ENCODE results near the gene UQCC2. TPM values are rescaled to one million over a fixed set of nuclear protein-coding genes. Genes with fewer than 3 reads are reported as not detected.
A peak's percentile ranks its signal among the peaks of the same experiment; 100 is the strongest.

The UQCC2 gene
- total and polyA plus RNA-seq, 4 donors = 14.7 to 48.2 (median 21.8) TPM

DNA sequence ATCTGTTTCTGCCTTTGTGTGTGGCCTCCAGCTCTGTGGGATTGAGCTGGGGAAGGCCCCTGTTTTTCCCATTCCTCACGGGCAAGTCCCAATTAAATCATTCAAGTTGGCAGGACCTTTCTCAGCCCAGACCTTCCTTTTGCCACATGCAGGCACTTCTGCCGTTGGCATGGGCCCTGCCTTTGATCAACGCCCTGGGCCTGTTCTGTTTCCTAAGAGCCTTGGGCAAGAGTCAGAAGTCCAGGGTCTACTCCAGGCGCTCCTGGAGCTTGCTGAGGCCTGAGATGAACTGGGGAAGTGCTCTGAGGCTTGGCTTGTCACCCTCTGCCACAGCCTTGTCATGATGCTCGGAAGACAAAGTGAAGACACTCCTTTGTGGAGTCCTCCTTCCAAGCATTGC is 28.1 kb upstream of the UQCC2 start:
- 86 to 93% methylated on average over 5 of the region's 5 CpGs for WGBS, 2 donors
- intact Hi-C loops (cut with DNase I) = no loop called here
- Histone ChIP-seq H3K4me1 (ENCODE audit: control insufficient read depth in 1 of 2, insufficient read depth in 2 of 2, low read length in 2 of 2) (no peaks in the 10 kb centered on the region), H3K9me3 (ENCODE audit: control insufficient read depth, low read length) (no peaks in the 10 kb centered on the region), H3K27ac (ENCODE audit: low read depth in 1 of 2, low read length in 2 of 2) (no peak overlapping the region), H3K36me3 (ENCODE audit: control insufficient read depth in 1 of 2, insufficient read depth in 2 of 2, low read length in 1 of 2) (no peaks in the 10 kb centered on the region), H3K4me3 (ENCODE audit: low read length in 2 of 2) (no peak overlapping the region), H3K27me3 (ENCODE audit: control insufficient read depth in 1 of 2, insufficient read depth in 2 of 2, low read length in 1 of 2) (no peaks in the 10 kb centered on the region)
- DNase-seq = no peak
- no peak for ATAC-seq (ENCODE audit: low FRiP score)

GRCh38 chr6:33738879-33739278 is 27.4 kb upstream of the UQCC2 start:
- no peaks in the 10 kb centered on the region for H3K27me3 ChIP-seq (ENCODE audit: control insufficient read depth in 1 of 2, insufficient read depth in 2 of 2, low read length in 1 of 2)
- no peak overlapping the region for H3K4me3 ChIP-seq (ENCODE audit: low read length in 2 of 2)
- no peaks in the 10 kb centered on the region for H3K36me3 ChIP-seq (ENCODE audit: control insufficient read depth in 1 of 2, insufficient read depth in 2 of 2, low read length in 1 of 2)
- no peak overlapping the region for H3K27ac ChIP-seq (ENCODE audit: low read depth in 1 of 2, low read length in 2 of 2)
- H3K9me3 ChIP-seq (ENCODE audit: control insufficient read depth, low read length) = no peaks in the 10 kb centered on the region
- ATAC-seq (ENCODE audit: low FRiP score) (no peak), DNase-seq (no peak)
- no peaks in the 10 kb centered on the region for H3K4me1 ChIP-seq (ENCODE audit: control insufficient read depth in 1 of 2, insufficient read depth in 2 of 2, low read length in 2 of 2)
- WGBS, 2 donors = 94 to 97% methylated on average over 5 of the region's 5 CpGs
- intact Hi-C loops (cut with DNase I) = no loop called here

- Histone ChIP-seq H3K36me3 (ENCODE audit: control insufficient read depth in 1 of 2, insufficient read depth in 2 of 2, low read length in 1 of 2) (no peaks in the 10 kb centered on the region), H3K27me3 (ENCODE audit: control insufficient read depth in 1 of 2, insufficient read depth in 2 of 2, low read length in 1 of 2) (no peaks in the 10 kb centered on the region), H3K9me3 (ENCODE audit: control insufficient read depth, low read length) (no peaks in the 10 kb centered on the region), H3K4me1 (ENCODE audit: control insufficient read depth in 1 of 2, insufficient read depth in 2 of 2, low read length in 2 of 2) (no peaks in the 10 kb centered on the region), H3K4me3 (ENCODE audit: low read length in 2 of 2) (no peak overlapping the region), H3K27ac (ENCODE audit: low read depth in 1 of 2, low read length in 2 of 2) (no peak overlapping the region)
- ATAC-seq (ENCODE audit: low FRiP score) = no peak
- no peak for DNase-seq
- intact Hi-C loops (cut with DNase I) = no loop called here
- 87 to 95% methylated on average over 9 of the region's 9 CpGs for WGBS, 2 donors
Observed at GRCh38 chr6:33738153-33738552, 26.7 kb upstream of the UQCC2 start.

GRCh38 chr6:33737267-33738026 is 25.9 kb upstream of the UQCC2 start:
- no peaks in the 10 kb centered on the region for H3K27me3 ChIP-seq (ENCODE audit: control insufficient read depth in 1 of 2, insufficient read depth in 2 of 2, low read length in 1 of 2)
- ATAC-seq (ENCODE audit: low FRiP score) (no peak), DNase-seq (no peak)
- no peaks in the 10 kb centered on the region for H3K36me3 ChIP-seq (ENCODE audit: control insufficient read depth in 1 of 2, insufficient read depth in 2 of 2, low read length in 1 of 2)
- H3K4me3 ChIP-seq (ENCODE audit: low read length in 2 of 2) = no peak overlapping the region
- no peaks in the 10 kb centered on the region for H3K4me1 ChIP-seq (ENCODE audit: control insufficient read depth in 1 of 2, insufficient read depth in 2 of 2, low read length in 2 of 2)
- 63 to 66% methylated on average over 15 of the region's 15 CpGs for WGBS, 2 donors
- H3K27ac ChIP-seq (ENCODE audit: low read depth in 1 of 2, low read length in 2 of 2) = no peak overlapping the region
- intact Hi-C loops (cut with DNase I) = no loop called here
- no peaks in the 10 kb centered on the region for H3K9me3 ChIP-seq (ENCODE audit: control insufficient read depth, low read length)

GRCh38 chr6:33735216-33735615 is 23.7 kb upstream of the UQCC2 start:
- DNase-seq = peak in 1 of 2 donors; percentile 32
- Histone ChIP-seq H3K36me3 (ENCODE audit: control insufficient read depth in 1 of 2, insufficient read depth in 2 of 2, low read length in 1 of 2) (no peaks in the 10 kb centered on the region), H3K4me3 (ENCODE audit: low read length in 2 of 2) (no peak overlapping the region), H3K4me1 (ENCODE audit: control insufficient read depth in 1 of 2, insufficient read depth in 2 of 2, low read length in 2 of 2) (no peaks in the 10 kb centered on the region), H3K27me3 (ENCODE audit: control insufficient read depth in 1 of 2, insufficient read depth in 2 of 2, low read length in 1 of 2) (no peaks in the 10 kb centered on the region), H3K27ac (ENCODE audit: low read depth in 1 of 2, low read length in 2 of 2) (no peak overlapping the region), H3K9me3 (ENCODE audit: control insufficient read depth, low read length) (no peaks in the 10 kb centered on the region)
- 85 to 90% methylated on average over 18 of the region's 18 CpGs for WGBS, 2 donors
- ATAC-seq (ENCODE audit: low FRiP score) = no peak
- intact Hi-C loops (cut with DNase I) = no loop called here

DNA sequence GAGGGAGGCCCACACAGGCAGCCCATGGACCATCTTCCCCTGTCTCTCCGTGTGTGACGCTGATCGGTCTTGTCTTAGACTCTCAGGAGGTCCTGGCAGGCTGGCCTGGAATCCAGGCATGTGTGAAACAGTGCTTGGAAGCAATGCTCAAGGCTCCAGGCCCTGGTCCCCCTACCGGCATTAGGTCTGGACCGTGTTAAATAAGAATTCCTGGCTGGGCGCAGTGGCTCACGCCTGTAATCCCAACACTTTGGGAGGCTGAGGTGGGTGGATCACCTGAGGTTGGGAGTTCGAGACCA is 22.2 kb upstream of the UQCC2 start:
- DNase-seq (no peak), ATAC-seq (ENCODE audit: low FRiP score) (no peak)
- H3K36me3 ChIP-seq (ENCODE audit: control insufficient read depth in 1 of 2, insufficient read depth in 2 of 2, low read length in 1 of 2) = no peaks in the 10 kb centered on the region
- 89 to 97% methylated on average over 8 of the region's 8 CpGs for WGBS, 2 donors
- intact Hi-C loops (cut with DNase I) = no loop called here
- no peaks in the 10 kb centered on the region for H3K4me1 ChIP-seq (ENCODE audit: control insufficient read depth in 1 of 2, insufficient read depth in 2 of 2, low read length in 2 of 2)
- H3K27me3 ChIP-seq (ENCODE audit: control insufficient read depth in 1 of 2, insufficient read depth in 2 of 2, low read length in 1 of 2) = no peaks in the 10 kb centered on the region
- no peaks in the 10 kb centered on the region for H3K9me3 ChIP-seq (ENCODE audit: control insufficient read depth, low read length)
- H3K4me3 ChIP-seq (ENCODE audit: low read length in 2 of 2) = no peak overlapping the region
- H3K27ac ChIP-seq (ENCODE audit: low read depth in 1 of 2, low read length in 2 of 2) = no peak overlapping the region

- ATAC-seq (ENCODE audit: low FRiP score) (no peak), DNase-seq (peak in 1 of 2 donors; percentile 12)
- 87% methylated on average over 13 of the region's 13 CpGs for WGBS, 2 donors
- Histone ChIP-seq H3K27me3 (ENCODE audit: control insufficient read depth in 1 of 2, insufficient read depth in 2 of 2, low read length in 1 of 2) (no peaks in the 10 kb centered on the region), H3K9me3 (ENCODE audit: control insufficient read depth, low read length) (no peaks in the 10 kb centered on the region), H3K4me1 (ENCODE audit: control insufficient read depth in 1 of 2, insufficient read depth in 2 of 2, low read length in 2 of 2) (no peaks in the 10 kb centered on the region), H3K27ac (ENCODE audit: low read depth in 1 of 2, low read length in 2 of 2) (no peak overlapping the region), H3K36me3 (ENCODE audit: control insufficient read depth in 1 of 2, insufficient read depth in 2 of 2, low read length in 1 of 2) (no peaks in the 10 kb centered on the region), H3K4me3 (ENCODE audit: low read length in 2 of 2) (no peak overlapping the region)
- intact Hi-C loops (cut with DNase I) = no loop called here
Observed at GRCh38 chr6:33732817-33733708, 21.6 kb upstream of the UQCC2 start.

DNA sequence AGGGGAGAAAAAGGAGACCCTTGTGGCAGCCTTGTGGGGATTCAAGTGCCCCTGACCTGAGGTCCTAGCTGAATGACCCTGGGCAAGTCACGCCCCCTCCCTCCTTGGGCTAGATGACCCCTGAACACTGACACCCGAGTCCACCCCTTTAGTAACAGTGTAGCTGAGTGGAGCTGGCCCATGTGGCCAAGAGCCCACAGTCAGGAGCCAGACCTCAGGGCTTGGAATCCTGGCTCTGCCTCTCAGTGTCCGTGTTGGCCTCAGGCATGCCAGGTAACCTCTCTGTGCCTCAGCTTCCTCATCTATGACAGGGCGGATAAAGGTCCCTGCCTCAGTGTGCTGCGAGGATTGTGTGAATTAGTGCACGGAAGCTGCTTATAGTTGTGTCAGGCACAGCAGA is 20.9 kb upstream of the UQCC2 start:
- intact Hi-C loops (cut with DNase I) = no loop called here
- H3K36me3 ChIP-seq (ENCODE audit: control insufficient read depth in 1 of 2, insufficient read depth in 2 of 2, low read length in 1 of 2) = no peaks in the 10 kb centered on the region
- no peaks in the 10 kb centered on the region for H3K9me3 ChIP-seq (ENCODE audit: control insufficient read depth, low read length)
- H3K27me3 ChIP-seq (ENCODE audit: control insufficient read depth in 1 of 2, insufficient read depth in 2 of 2, low read length in 1 of 2) = no peaks in the 10 kb centered on the region
- no peak overlapping the region for H3K4me3 ChIP-seq (ENCODE audit: low read length in 2 of 2)
- no peak overlapping the region for H3K27ac ChIP-seq (ENCODE audit: low read depth in 1 of 2, low read length in 2 of 2)
- ATAC-seq (ENCODE audit: low FRiP score) (no peak), DNase-seq (no peak)
- WGBS, 2 donors = 89 to 90% methylated on average over 6 of the region's 6 CpGs
- H3K4me1 ChIP-seq (ENCODE audit: control insufficient read depth in 1 of 2, insufficient read depth in 2 of 2, low read length in 2 of 2) = no peaks in the 10 kb centered on the region

Data from aorta (tissue), 5 donors.